OCI-LY1 (cell line): ENCODE results near the gene GNAS-AS1.

Source experiments
- H2AFZ ChIP-seq: fragments of 200-600 bp; sonication (generic), shearing (Covaris generic); 2 replicates; pipeline ENCODE4 v1.6.0; 2014; ENCODE audit warnings: antibody characterized with exemption, mild to moderate bottlenecking, low read length
- H3F3A ChIP-seq: fragments of 200-600 bp; sonication (generic), shearing (Covaris generic); 2 replicates; pipeline ENCODE4 v1.6.0; 2014; ENCODE audit warnings: mild to moderate bottlenecking, antibody characterized with exemption, low read length, moderate library complexity; ENCODE audit not compliant: insufficient read depth
- H3K27ac ChIP-seq: fragments of 200-600 bp; sonication (generic); 2 replicates; pipeline ENCODE4 v1.5.1; 2014; ENCODE audit warnings: low read length, mixed run types, mild to moderate bottlenecking, low read depth; ENCODE audit not compliant: poor library complexity, severe bottlenecking
- H3K27me3 ChIP-seq: fragments of 200-600 bp; sonication (generic); 2 replicates; pipeline ENCODE4 v1.6.0; 2014; ENCODE audit warnings: antibody characterized with exemption, mild to moderate bottlenecking, low read length, moderate library complexity; ENCODE audit not compliant: insufficient read depth
- H3K36me3 ChIP-seq: fragments of 200-600 bp; sonication (generic); 2 replicates; pipeline ENCODE4 v1.6.1; 2014; ENCODE audit warnings: mild to moderate bottlenecking, antibody characterized with exemption, low read length, moderate library complexity, mixed read lengths; ENCODE audit not compliant: insufficient read depth
- H3K4me1 ChIP-seq: fragments of 200-600 bp; sonication (generic); 2 replicates; pipeline ENCODE4 v1.5.1; 2014; ENCODE audit warnings: mild to moderate bottlenecking, low read length, moderate library complexity; ENCODE audit not compliant: insufficient read depth, severe bottlenecking
- H3K4me2 ChIP-seq: fragments of 200-600 bp; sonication (generic), shearing (Covaris generic); 2 replicates; pipeline ENCODE4 v1.6.1; 2014; ENCODE audit warnings: low read length
- H3K4me3 ChIP-seq: fragments of 200-600 bp; sonication (generic); 2 replicates; pipeline ENCODE4 v1.5.1; 2014; ENCODE audit warnings: low read length, low read depth, mild to moderate bottlenecking, mixed read lengths; ENCODE audit not compliant: poor library complexity, severe bottlenecking
- H3K79me2 ChIP-seq: fragments of 200-600 bp; shearing (Covaris generic); 2 replicates; pipeline ENCODE4 v1.6.1; 2016; ENCODE audit warnings: mixed run types, low read length, mixed read lengths; ENCODE audit not compliant: insufficient read depth
- H3K9ac ChIP-seq: fragments of 200-600 bp; sonication (generic), shearing (Covaris generic); 2 replicates; pipeline ENCODE4 v1.6.1; 2014; ENCODE audit warnings: mild to moderate bottlenecking, low read length, mixed read lengths
- H3K9me2 ChIP-seq: fragments of 200-600 bp; sonication (generic), shearing (Covaris generic); 2 replicates; pipeline ENCODE4 v1.6.1; 2014; ENCODE audit warnings: low read depth, mild to moderate bottlenecking, low read length, mixed read lengths
- H3K9me3 ChIP-seq: fragments of 200-600 bp; shearing (Covaris generic); 2 replicates; pipeline ENCODE4 v1.6.1; 2014; ENCODE audit warnings: low read length, mixed read lengths
- H4K20me1 ChIP-seq: fragments of 200-600 bp; sonication (generic), shearing (Covaris generic); 2 replicates; pipeline ENCODE4 v1.6.0; 2016; ENCODE audit warnings: mild to moderate bottlenecking, low read length; ENCODE audit not compliant: insufficient read depth
- EZH2 ChIP-seq: fragments of 200-600 bp; sonication (generic), shearing (Covaris generic); IDR thresholded peaks from 2 replicates; pipeline ENCODE4 v1.8.0; 2017; ENCODE audit warnings: borderline replicate concordance, mixed run types, mild to moderate bottlenecking, antibody characterized with exemption, low read length, moderate library complexity, mixed read lengths
- TF ChIP-seq, protein P1 (sequence below): fragments of 200-600 bp; sonication (generic), shearing (Covaris generic); IDR thresholded peaks from 2 replicates; pipeline ENCODE4 v1.5.1; 2017; ENCODE audit warnings: mild to moderate bottlenecking, antibody characterized with exemption, low read length, moderate library complexity, mixed read lengths

GNAS-AS1 gene

GRCh38 chr20:58825450-58825849, 25.3 kb downstream of the GNAS-AS1 start:
- H3K4me1 ChIP-seq, result no peaks in the 10 kb centered on the region
- H3K9me3 ChIP-seq, result no peaks in the 10 kb centered on the region
- no peak overlapping the region for H2AFZ ChIP-seq
- no peaks in the 10 kb centered on the region for H3F3A ChIP-seq
- no peak overlapping the region for H3K4me3 ChIP-seq
- TF ChIP-seq EZH2, result no peak
- TF ChIP-seq, protein P1, sequence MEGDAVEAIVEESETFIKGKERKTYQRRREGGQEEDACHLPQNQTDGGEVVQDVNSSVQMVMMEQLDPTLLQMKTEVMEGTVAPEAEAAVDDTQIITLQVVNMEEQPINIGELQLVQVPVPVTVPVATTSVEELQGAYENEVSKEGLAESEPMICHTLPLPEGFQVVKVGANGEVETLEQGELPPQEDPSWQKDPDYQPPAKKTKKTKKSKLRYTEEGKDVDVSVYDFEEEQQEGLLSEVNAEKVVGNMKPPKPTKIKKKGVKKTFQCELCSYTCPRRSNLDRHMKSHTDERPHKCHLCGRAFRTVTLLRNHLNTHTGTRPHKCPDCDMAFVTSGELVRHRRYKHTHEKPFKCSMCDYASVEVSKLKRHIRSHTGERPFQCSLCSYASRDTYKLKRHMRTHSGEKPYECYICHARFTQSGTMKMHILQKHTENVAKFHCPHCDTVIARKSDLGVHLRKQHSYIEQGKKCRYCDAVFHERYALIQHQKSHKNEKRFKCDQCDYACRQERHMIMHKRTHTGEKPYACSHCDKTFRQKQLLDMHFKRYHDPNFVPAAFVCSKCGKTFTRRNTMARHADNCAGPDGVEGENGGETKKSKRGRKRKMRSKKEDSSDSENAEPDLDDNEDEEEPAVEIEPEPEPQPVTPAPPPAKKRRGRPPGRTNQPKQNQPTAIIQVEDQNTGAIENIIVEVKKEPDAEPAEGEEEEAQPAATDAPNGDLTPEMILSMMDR, result no peak
- H4K20me1 ChIP-seq, result no peaks in the 10 kb centered on the region
- no peak overlapping the region for H3K27ac ChIP-seq
- H3K27me3 ChIP-seq, result no peaks in the 10 kb centered on the region
- H3K4me2 ChIP-seq, result no peak overlapping the region
- H3K9me2 ChIP-seq, result no peaks in the 10 kb centered on the region
- H3K36me3 ChIP-seq, result 0 out of 2 replicates have a peak, but pooled peaks cover 3% of the 10 kb centered on the region
- no peaks in the 10 kb centered on the region for H3K79me2 ChIP-seq
- H3K9ac ChIP-seq, result no peak overlapping the region

DNA sequence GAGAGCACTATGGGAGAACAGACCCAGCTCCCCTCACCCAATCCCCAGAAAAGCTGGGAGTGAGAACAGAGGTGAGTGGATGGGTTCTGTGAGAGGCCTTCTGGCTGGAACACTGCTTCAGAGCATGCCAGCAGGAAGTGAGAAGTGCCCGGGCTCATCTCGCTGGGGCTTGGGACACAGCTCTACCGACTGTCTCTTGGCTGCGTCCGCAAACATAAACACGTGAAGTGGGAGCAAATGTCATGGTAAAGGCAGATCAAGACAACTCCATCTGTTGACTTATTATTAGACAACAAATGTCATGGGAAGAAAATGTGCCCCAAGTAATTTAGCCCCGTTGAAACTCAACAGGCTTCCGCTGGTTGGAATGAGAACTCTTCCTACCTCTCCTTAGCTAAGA, 25.9 kb downstream of the GNAS-AS1 start:
- H3K27ac ChIP-seq, result no peak overlapping the region
- H4K20me1 ChIP-seq, result no peaks in the 10 kb centered on the region
- no peaks in the 10 kb centered on the region for H3K79me2 ChIP-seq
- no peak for TF ChIP-seq EZH2
- TF ChIP-seq, protein P1, result no peak
- H3K27me3 ChIP-seq, result no peaks in the 10 kb centered on the region
- H3K4me1 ChIP-seq, result no peaks in the 10 kb centered on the region
- H3K9ac ChIP-seq, result no peak overlapping the region
- no peaks in the 10 kb centered on the region for H3F3A ChIP-seq
- no peak overlapping the region for H3K4me3 ChIP-seq
- H2AFZ ChIP-seq, result no peak overlapping the region
- H3K4me2 ChIP-seq, result no peak overlapping the region
- H3K9me3 ChIP-seq, result no peaks in the 10 kb centered on the region
- H3K9me2 ChIP-seq, result no peaks in the 10 kb centered on the region
- 0 out of 2 replicates have a peak, but pooled peaks cover 3% of the 10 kb centered on the region for H3K36me3 ChIP-seq

DNA sequence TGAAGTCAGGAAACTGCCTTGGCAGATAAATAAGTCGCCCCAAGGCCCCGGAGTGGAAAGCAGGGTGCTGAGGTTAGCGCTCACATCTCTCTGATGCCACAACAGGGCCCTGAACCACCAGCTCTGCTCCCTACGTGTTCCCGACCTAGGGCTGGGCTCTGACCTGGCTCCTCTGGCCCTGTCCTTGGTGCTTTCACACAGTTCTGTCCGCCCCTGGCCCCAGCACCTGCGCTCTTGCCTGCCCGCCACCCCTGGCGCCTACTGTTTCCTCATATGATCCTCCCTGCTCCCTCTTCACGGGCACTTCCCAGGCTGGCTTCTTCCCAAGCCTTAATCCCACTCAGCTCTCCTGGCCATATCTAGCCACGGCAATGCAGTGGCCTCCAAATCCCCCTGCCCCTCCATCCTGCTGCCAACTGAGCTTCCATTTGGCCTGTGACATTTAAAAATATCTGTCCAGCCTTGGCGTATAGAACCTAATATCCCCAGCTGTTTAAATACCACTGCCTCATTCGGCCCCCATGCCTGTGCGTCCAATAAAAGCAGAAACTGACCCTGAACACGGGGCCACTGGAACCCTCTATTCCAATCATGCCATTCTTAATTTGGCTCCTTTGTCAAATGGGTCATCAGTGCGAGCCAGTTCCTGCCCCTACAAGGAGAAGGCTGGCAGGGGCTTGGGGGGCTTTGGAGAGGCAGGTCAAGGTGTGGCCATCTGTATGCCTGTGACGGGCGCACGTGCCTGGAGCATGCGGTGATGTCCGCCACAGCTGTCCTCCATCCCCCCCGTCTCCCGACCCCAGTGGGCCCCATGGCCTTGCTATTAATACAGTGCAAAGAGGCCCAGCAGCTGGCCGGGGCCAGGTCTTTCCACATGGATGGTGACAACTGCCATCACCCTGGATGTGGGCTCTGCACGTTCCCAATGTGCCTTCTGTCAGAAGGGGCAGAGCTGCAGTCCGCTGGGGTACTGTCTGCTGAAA, 27.7 kb downstream of the GNAS-AS1 start:
- Histone ChIP-seq H3K27me3 (no peaks in the 10 kb centered on the region), H3K9me3 (no peaks in the 10 kb centered on the region), H3K9me2 (no peaks in the 10 kb centered on the region), H3K9ac (no peak overlapping the region), H3K4me1 (no peaks in the 10 kb centered on the region), H4K20me1 (no peaks in the 10 kb centered on the region), H3K79me2 (no peaks in the 10 kb centered on the region), H3F3A (no peaks in the 10 kb centered on the region), H2AFZ (no peak overlapping the region), H3K4me2 (no peak overlapping the region), H3K27ac (no peak overlapping the region), H3K36me3 (peaks cover 7% of the 10 kb centered on the region; the same call in 1 of the 2 replicates), H3K4me3 (no peak overlapping the region)
- TF ChIP-seq EZH2, result no peak
